Lower leg skin (tissue), 4 donors: ENCODE results near the gene LRG1. TPM values are rescaled to one million over a fixed set of nuclear protein-coding genes. Genes with fewer than 3 reads are reported as not detected.

ENCODE experiments used
- DNase-seq, 2 donors: peaks; one replicate each; pipeline ENCODE4 v3.0.0-alpha.2; 2019; ENCODE audit warnings: low spot score in 2 of 2
- H3K4me3 ChIP-seq: fragments of 200-600 bp; sonication (generic); 2 replicates; pipeline ENCODE4 v1.5.1; 2017; ENCODE audit warnings: mild to moderate bottlenecking, low read depth; ENCODE audit not compliant: poor library complexity, severe bottlenecking
- CTCF ChIP-seq, 3 donors: fragments of 450-650 bp; IDR thresholded peaks; one replicate each; pipeline ENCODE4 v1.5.1; 2016; ENCODE audit warnings: antibody characterized with exemption in 3 of 3, mild to moderate bottlenecking in 3 of 3, moderate library complexity in 2 of 3
- POLR2A ChIP-seq, 2 donors: fragments of 450-650 bp; IDR thresholded peaks; one replicate each; pipeline ENCODE4 v1.6.1; 2016 to 2017; ENCODE audit warnings: antibody characterized with exemption in 2 of 2, mild to moderate bottlenecking in 1 of 2, moderate library complexity in 1 of 2
- WGBS, 2 donors: methylation state at CpG; one replicate each; pipeline ENCODE4 v1.1.5; 2018; 5-methylcytosine and 5-hydroxymethylcytosine counted together
- intact Hi-C: fragments of 100-400 bp; cut with DNase I; formaldehyde crosslinking; loops from one replicate; pipeline ENCODE4 v1.15.0; 2023; ENCODE audit warnings: low total_unique reads
- total RNA-seq, 4 donors: library from RNA; depleted of rRNA; stranded (reverse); fragments of >200 nt; gene quantifications; one replicate each; pipeline ENCODE4 v1.1.0, GENCODE V29; 2016

Gene LRG1
- total RNA-seq, 4 donors from 2014 or later: 1.8 to 9.9 (median 2.7) TPM

- TF ChIP-seq CTCF (IDR thresholded peaks at IDR 0.05) (no peak), POLR2A (IDR thresholded peaks at IDR 0.05) (no peak)
- H3K4me3 ChIP-seq: no peak overlapping the region
- DNase-seq: no peak
- intact Hi-C loops: no loop called here
- 81 to 92% methylated on average over 11 of the region's 11 CpGs for WGBS, 2 donors
These were observed 52.3 kb downstream of the LRG1 start for GRCh38 chr19:4487572-4487971.

Other genes with a start within 250 kb of the LRG1 start
- not detected for gene TMIGD2, start 237.6 kb downstream of the LRG1 start, total RNA-seq
- under 1 TPM in 2 of 4 donors, not detected in 2; 0.16 to 0.64 TPM for gene FSD1, start 235.4 kb downstream of the LRG1 start, total RNA-seq
- gene STAP2, start 201.2 kb downstream of the LRG1 start, total RNA-seq: 100 to 1,000 TPM in 2 of 4 donors, 10 to 100 TPM in 2; 78.5 to 159 (median 122) TPM
- 10 to 100 TPM in 1 of 4 donors, 1 to 10 TPM in 3; 4.4 to 10.6 (median 7.8) TPM for gene MPND, start 196.5 kb downstream of the LRG1 start, total RNA-seq
- 100 to 1,000 TPM; 109 to 117 (median 112) TPM for gene SH3GL1, start 139.5 kb downstream of the LRG1 start, total RNA-seq
- gene CHAF1A, start 137.4 kb downstream of the LRG1 start, total RNA-seq: 10 to 100 TPM in 3 of 4 donors, 1 to 10 TPM in 1; 9.0 to 25.9 (median 12.6) TPM
- gene UBXN6, start 82.2 kb downstream of the LRG1 start, total RNA-seq: 100 to 1,000 TPM in 2 of 4 donors, 10 to 100 TPM in 2; 77.0 to 161 (median 111) TPM
- gene HDGFL2, start 67.7 kb downstream of the LRG1 start, total RNA-seq: 10 to 100 TPM; 20.9 to 36.4 (median 30.1) TPM
- gene PLIN4, start 21.6 kb downstream of the LRG1 start, total RNA-seq: 10 to 100 TPM; 10.6 to 55.1 (median 24.2) TPM
- 10 to 100 TPM in 1 of 4 donors, 1 to 10 TPM in 3; 1.0 to 21.2 (median 5.3) TPM for gene PLIN5, start 4.8 kb downstream of the LRG1 start, total RNA-seq
- 1 to 10 TPM; 3.3 to 6.0 (median 3.6) TPM for gene SEMA6B, start 19.6 kb upstream of the LRG1 start, total RNA-seq
- gene TNFAIP8L1, start 99.5 kb upstream of the LRG1 start, total RNA-seq: 10 to 100 TPM in 1 of 4 donors, 1 to 10 TPM in 3; 3.1 to 11.6 (median 7.0) TPM
- gene MYDGF, start 130.3 kb upstream of the LRG1 start, total RNA-seq: 10 to 100 TPM; 25.9 to 56.0 (median 29.6) TPM
- gene DPP9, start 183.8 kb upstream of the LRG1 start, total RNA-seq: 100 to 1,000 TPM in 1 of 4 donors, 10 to 100 TPM in 3; 76.7 to 125 (median 86.6) TPM